ENCODE data around the gene CLEC11A.

- TF ChIP-seq CHD4 (IDR thresholded peaks at IDR 0.05; ENCODE audit: insufficient read depth, insufficient replicate concordance, low read depth, low read length, poor library complexity, severe bottlenecking), result no peak
- TF ChIP-seq, protein P1, sequence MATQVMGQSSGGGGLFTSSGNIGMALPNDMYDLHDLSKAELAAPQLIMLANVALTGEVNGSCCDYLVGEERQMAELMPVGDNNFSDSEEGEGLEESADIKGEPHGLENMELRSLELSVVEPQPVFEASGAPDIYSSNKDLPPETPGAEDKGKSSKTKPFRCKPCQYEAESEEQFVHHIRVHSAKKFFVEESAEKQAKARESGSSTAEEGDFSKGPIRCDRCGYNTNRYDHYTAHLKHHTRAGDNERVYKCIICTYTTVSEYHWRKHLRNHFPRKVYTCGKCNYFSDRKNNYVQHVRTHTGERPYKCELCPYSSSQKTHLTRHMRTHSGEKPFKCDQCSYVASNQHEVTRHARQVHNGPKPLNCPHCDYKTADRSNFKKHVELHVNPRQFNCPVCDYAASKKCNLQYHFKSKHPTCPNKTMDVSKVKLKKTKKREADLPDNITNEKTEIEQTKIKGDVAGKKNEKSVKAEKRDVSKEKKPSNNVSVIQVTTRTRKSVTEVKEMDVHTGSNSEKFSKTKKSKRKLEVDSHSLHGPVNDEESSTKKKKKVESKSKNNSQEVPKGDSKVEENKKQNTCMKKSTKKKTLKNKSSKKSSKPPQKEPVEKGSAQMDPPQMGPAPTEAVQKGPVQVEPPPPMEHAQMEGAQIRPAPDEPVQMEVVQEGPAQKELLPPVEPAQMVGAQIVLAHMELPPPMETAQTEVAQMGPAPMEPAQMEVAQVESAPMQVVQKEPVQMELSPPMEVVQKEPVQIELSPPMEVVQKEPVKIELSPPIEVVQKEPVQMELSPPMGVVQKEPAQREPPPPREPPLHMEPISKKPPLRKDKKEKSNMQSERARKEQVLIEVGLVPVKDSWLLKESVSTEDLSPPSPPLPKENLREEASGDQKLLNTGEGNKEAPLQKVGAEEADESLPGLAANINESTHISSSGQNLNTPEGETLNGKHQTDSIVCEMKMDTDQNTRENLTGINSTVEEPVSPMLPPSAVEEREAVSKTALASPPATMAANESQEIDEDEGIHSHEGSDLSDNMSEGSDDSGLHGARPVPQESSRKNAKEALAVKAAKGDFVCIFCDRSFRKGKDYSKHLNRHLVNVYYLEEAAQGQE (IDR thresholded peaks at IDR 0.05; ENCODE audit: borderline replicate concordance), result no peak
- TF ChIP-seq, protein P1 (CRISPR knock-in tag; IDR thresholded peaks at IDR 0.05; ENCODE audit: low read depth), result no peak
- TF ChIP-seq ZNF609 (CRISPR knock-in tag; IDR thresholded peaks at IDR 0.05; ENCODE audit: borderline replicate concordance), result no peak
- TF ChIP-seq FOXJ3 (CRISPR knock-in tag; IDR thresholded peaks at IDR 0.05), result no peak
- no peak for TF ChIP-seq CREM (IDR thresholded peaks at IDR 0.05; ENCODE audit: low read depth)
- no peak for TF ChIP-seq HDAC2 (IDR thresholded peaks at IDR 0.05)
- TF ChIP-seq ZBTB43 (CRISPR knock-in tag; IDR thresholded peaks at IDR 0.05), result no peak
- no peak for TF ChIP-seq RFX7 (CRISPR knock-in tag; IDR thresholded peaks at IDR 0.05)
- TF ChIP-seq SOX6 (IDR thresholded peaks at IDR 0.05), result no peak
- peak in 2 of 3 experiments; percentile 17 to 35; a peak in 2 of 6 replicates for TF ChIP-seq CTCF (IDR thresholded peaks at IDR 0.05 in 2 of 3, conservative IDR thresholded peaks at IDR 0.05 in 1 of 3; ENCODE audit: insufficient read depth in 2 of 3, low read depth in 1 of 3, low read length in 3 of 3)
- no peak for TF ChIP-seq CREB1 (IDR thresholded peaks at IDR 0.05)
- TF ChIP-seq CREB1 (CRISPR knock-in tag; IDR thresholded peaks at IDR 0.05), result no peak
- no peak for TF ChIP-seq PCBP1 (IDR thresholded peaks at IDR 0.05; ENCODE audit: low read depth, low read length, poor library complexity, severe bottlenecking)
- TF ChIP-seq ZNF584 (CRISPR knock-in tag; IDR thresholded peaks at IDR 0.05; ENCODE audit: low read depth), result no peak
- no peak for TF ChIP-seq SMC3 (conservative IDR thresholded peaks at IDR 0.05; ENCODE audit: insufficient read depth, low read depth, low read length)
Measured at GRCh38 chr19:50708179-50708879, 14.8 kb upstream of the CLEC11A start.
